SHP77 (cell line): ENCODE results near the gene AP3D1.

Source experiments
- DNase-seq, 2 experiments: peaks; one replicate each; lab custom pipeline; 2025; lab: John Stamatoyannopoulos, UW

Gene AP3D1

GRCh38 chr19:2126879-2127518, 24.4 kb downstream of the AP3D1 start:
- no peak for DNase-seq

- no peak for DNase-seq
Observed at GRCh38 chr19:2123682-2124387, 27.5 kb downstream of the AP3D1 start.

- DNase-seq: no peak
Observed at GRCh38 chr19:2122982-2123381, 28.4 kb downstream of the AP3D1 start.

GRCh38 chr19:2122251-2122650, 29.1 kb downstream of the AP3D1 start:
- DNase-seq: no peak

GRCh38 chr19:2121416-2122051, 29.8 kb downstream of the AP3D1 start:
- no peak for DNase-seq

- no peak for DNase-seq
Observed at GRCh38 chr19:2120821-2121220, 30.5 kb downstream of the AP3D1 start.

GRCh38 chr19:2119921-2120785, 31.2 kb downstream of the AP3D1 start:
- no peak for DNase-seq

GRCh38 chr19:2118438-2118837, 32.9 kb downstream of the AP3D1 start:
- DNase-seq: no peak

- DNase-seq: no peak
Observed at GRCh38 chr19:2117215-2117960, 34.0 kb downstream of the AP3D1 start.

GRCh38 chr19:2116507-2116906, 34.9 kb downstream of the AP3D1 start:
- DNase-seq: no peak

GRCh38 chr19:2115911-2116426, 35.4 kb downstream of the AP3D1 start:
- DNase-seq: no peak

- DNase-seq: no peak
Observed at GRCh38 chr19:2115324-2115723, 36.0 kb downstream of the AP3D1 start.

GRCh38 chr19:2114821-2115220, 36.5 kb downstream of the AP3D1 start:
- no peak for DNase-seq

- DNase-seq: no peak
Observed at GRCh38 chr19:2114218-2114617, 37.1 kb downstream of the AP3D1 start.

GRCh38 chr19:2113439-2114211, 37.7 kb downstream of the AP3D1 start:
- no peak for DNase-seq

- DNase-seq: no peak
Observed at GRCh38 chr19:2112516-2113320, 38.6 kb downstream of the AP3D1 start.

GRCh38 chr19:2111886-2112285, 39.5 kb downstream of the AP3D1 start:
- no peak for DNase-seq

GRCh38 chr19:2111425-2111824, 39.9 kb downstream of the AP3D1 start:
- DNase-seq: no peak

- no peak for DNase-seq
Observed at GRCh38 chr19:2110822-2111221, 40.5 kb downstream of the AP3D1 start.
